Subcutaneous abdominal adipose tissue (tissue), 5 donors: ENCODE results near the gene EPB41L1.

Source experiments
- H3K27ac ChIP-seq: one replicate; pipeline ENCODE4 v1.7.0; 2013; ENCODE audit warnings: low read depth, mild to moderate bottlenecking, inconsistent platforms, low read length, moderate library complexity
- H3K27me3 ChIP-seq, 5 donors: one replicate each; pipeline ENCODE4 v1.7.0; 2013; ENCODE audit warnings: low read length in 5 of 5, inconsistent platforms in 1 of 5; ENCODE audit not compliant: control insufficient read depth in 5 of 5, insufficient read depth in 4 of 5
- H3K36me3 ChIP-seq, 5 donors: one replicate each; pipeline ENCODE4 v1.7.0; 2013; ENCODE audit warnings: low read length in 5 of 5; ENCODE audit not compliant: control insufficient read depth in 5 of 5, insufficient read depth in 5 of 5
- H3K4me1 ChIP-seq, 5 donors: one replicate each; pipeline ENCODE4 v1.7.0; 2013; ENCODE audit warnings: low read length in 5 of 5, mild to moderate bottlenecking in 3 of 5, moderate library complexity in 1 of 5; ENCODE audit not compliant: control insufficient read depth in 5 of 5, insufficient read depth in 5 of 5
- H3K4me3 ChIP-seq, 5 donors: one replicate each; pipeline ENCODE4 v1.7.0; 2013; ENCODE audit warnings: low read length in 5 of 5, low read depth in 1 of 5
- H3K9ac ChIP-seq, 5 donors: one replicate each; pipeline ENCODE4 v1.7.0; 2013; ENCODE audit warnings: low read length in 5 of 5, mild to moderate bottlenecking in 4 of 5, moderate library complexity in 3 of 5
- H3K9me3 ChIP-seq, 5 donors: one replicate each; pipeline ENCODE4 v1.7.0; 2013; ENCODE audit warnings: low read length in 5 of 5; ENCODE audit not compliant: control insufficient read depth in 5 of 5
- donor health status: healthy.
- donor health status: healthy.
- donor health status: healthy.
- donor health status: healthy.
- donor health status: healthy.

EPB41L1 gene

DNA sequence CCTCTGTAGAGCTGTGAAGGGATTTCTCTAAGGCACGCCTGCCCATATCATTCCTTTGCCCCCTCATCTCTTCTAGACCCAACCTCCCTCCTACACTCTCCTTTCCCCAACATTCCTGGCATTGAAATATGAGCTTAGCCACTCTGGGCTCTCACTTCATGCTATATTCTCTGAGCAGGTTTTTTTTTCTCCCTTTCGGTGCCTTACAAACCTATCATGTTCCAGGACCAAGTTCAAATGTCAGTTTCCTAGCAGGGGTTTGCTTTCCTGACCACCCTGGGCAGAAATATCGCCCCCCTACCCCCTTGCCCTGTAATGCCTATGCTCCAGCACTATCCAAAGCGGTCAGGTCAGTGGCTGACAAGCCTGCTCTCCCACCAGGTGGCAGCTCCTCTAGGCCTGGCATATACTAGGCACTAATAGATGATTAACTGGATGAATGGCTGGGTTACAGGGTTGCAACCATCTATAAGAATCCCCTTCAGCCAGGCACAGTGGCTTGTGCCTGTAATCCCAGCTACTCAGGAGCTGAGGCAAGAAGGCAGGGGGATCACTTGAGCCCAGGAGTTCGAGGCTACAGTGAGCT is 56.0 kb downstream of the EPB41L1 start:
- H3K27me3 ChIP-seq, result no peaks in the 10 kb centered on the region
- peaks cover 0 to 4% (median 0%) of the 10 kb centered on the region in 5 donors for H3K4me1 ChIP-seq
- peaks cover 0 to 97% (median 87%) of the 10 kb centered on the region in 5 donors for H3K36me3 ChIP-seq
- no peak overlapping the region for H3K4me3 ChIP-seq
- H3K9me3 ChIP-seq, result no peaks in the 10 kb centered on the region
- peak overlapping the region in 1 of 5 donors; percentile 5 for H3K9ac ChIP-seq
- no peak overlapping the region for H3K27ac ChIP-seq

DNA sequence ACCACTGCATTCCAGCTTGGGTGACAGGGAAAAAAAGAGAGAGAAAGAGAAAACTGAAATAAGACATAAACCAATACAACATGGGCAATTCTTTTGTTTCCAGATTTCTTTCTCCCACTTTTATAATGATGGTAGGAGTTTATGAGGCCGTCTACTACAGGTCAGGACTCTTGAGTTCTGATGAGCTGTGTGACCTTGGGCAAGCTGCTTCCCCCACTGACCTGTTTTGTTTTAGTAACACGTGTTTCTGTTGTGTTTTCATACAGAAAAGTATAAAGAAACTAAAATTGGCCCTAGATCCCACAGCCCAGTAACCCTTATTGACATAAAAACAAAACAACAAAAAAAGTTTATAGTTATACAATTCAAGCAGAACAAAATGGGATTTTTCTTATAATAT is 58.8 kb downstream of the EPB41L1 start:
- Histone ChIP-seq H3K27ac (no peak overlapping the region), H3K36me3 (peaks cover 0 to 96% (median 86%) of the 10 kb centered on the region in 5 donors), H3K4me3 (no peak overlapping the region), H3K9ac (no peak overlapping the region), H3K4me1 (peaks cover 0 to 5% (median 0%) of the 10 kb centered on the region in 5 donors), H3K27me3 (no peaks in the 10 kb centered on the region), H3K9me3 (no peaks in the 10 kb centered on the region)

DNA sequence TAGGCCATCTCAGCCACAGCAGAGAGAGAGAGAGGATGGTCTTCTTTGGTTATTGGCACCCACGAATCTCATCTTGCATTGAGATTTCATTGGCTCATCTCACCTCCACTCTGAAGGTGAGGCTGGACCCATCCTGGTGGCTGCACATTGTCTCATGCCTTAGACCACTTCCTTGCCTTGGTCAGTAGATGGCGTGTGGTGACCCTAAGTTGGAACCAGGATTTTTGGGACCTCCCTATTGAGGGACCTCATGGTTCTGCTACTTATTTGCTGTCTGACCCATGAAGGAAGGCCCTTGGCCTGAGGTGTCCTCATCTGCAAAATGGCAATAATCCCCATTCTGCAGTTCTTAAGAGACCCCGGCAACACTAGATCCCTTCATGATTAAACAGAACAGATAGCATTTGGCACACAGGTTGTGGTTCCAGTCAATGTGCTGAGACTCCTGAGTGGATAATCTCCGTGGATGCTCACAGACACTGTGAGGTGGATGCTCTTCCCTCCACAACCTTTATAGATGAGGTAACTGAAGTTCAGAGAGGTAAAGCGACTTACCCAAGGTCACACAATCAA is 60.2 kb downstream of the EPB41L1 start:
- no peaks in the 10 kb centered on the region for H3K9me3 ChIP-seq
- H3K4me3 ChIP-seq, result no peak overlapping the region
- H3K9ac ChIP-seq, result no peak overlapping the region
- no peak overlapping the region for H3K27ac ChIP-seq
- H3K4me1 ChIP-seq, result peaks cover 0 to 5% (median 0%) of the 10 kb centered on the region in 5 donors
- no peaks in the 10 kb centered on the region for H3K27me3 ChIP-seq
- H3K36me3 ChIP-seq, result peaks cover 0 to 96% (median 86%) of the 10 kb centered on the region in 5 donors

DNA sequence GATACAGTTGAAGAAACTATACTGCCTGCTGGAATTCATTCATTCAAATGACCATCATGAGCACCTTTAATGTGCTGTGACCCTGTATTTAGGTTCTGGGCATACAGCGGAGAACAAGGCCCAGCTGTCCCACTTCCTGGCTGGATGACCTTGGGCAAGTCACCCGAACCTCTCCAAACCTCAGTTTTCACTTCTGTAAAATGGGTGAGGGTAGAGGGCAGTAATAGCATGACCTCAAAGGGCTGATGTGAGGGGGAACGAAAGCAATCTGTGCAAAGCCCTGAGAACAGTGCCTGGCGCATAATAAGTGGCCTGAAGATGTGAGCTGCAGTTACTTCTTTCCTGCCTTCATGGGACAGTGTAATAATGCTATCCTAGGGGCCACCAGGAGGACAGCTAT is 61.2 kb downstream of the EPB41L1 start:
- H3K27ac ChIP-seq, result no peak overlapping the region
- no peak overlapping the region for H3K4me3 ChIP-seq
- no peak overlapping the region for H3K9ac ChIP-seq
- H3K4me1 ChIP-seq, result peaks cover 0 to 5% (median 0%) of the 10 kb centered on the region in 5 donors
- H3K9me3 ChIP-seq, result no peaks in the 10 kb centered on the region
- peaks cover 0 to 96% (median 86%) of the 10 kb centered on the region in 5 donors for H3K36me3 ChIP-seq
- H3K27me3 ChIP-seq, result no peaks in the 10 kb centered on the region

DNA sequence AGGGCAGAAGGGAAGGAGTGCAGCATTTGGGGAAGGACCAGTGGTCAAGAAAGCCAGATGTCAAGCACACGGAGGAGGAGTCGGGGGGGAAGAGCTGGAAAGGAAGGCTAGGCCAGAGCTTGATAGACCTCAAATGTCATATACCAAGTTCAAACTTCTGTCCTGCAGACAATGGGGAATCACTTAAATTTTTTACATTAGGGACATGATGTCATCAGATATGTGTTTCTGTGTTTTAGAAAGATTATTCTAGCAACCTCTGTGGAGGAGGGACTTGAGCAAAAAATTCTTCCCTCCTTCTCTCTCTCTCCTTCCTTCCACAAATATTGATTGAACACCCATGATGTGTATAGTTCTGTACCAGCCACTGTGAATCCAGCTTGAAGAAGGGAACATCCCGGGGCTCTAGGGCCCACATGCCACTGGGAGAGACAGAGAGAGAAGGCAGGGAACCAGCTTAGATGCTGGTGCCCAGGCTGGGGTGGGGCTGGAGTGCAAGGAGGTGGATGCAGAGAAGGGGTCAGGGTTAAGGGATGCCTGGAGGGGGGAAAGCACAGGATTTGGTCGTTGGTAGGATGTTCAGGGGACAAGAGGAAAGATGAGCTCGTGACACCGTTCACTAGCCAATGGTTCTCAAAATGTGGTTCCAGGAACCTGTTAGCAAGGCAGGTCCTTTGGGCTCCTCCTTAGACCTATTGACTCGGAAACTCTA is 61.9 kb downstream of the EPB41L1 start:
- Histone ChIP-seq H3K27ac (no peak overlapping the region), H3K9me3 (no peaks in the 10 kb centered on the region), H3K4me1 (peaks cover 0 to 5% (median 0%) of the 10 kb centered on the region in 5 donors), H3K9ac (no peak overlapping the region), H3K36me3 (peaks cover 0 to 97% (median 93%) of the 10 kb centered on the region in 5 donors), H3K27me3 (no peaks in the 10 kb centered on the region), H3K4me3 (no peak overlapping the region)

DNA sequence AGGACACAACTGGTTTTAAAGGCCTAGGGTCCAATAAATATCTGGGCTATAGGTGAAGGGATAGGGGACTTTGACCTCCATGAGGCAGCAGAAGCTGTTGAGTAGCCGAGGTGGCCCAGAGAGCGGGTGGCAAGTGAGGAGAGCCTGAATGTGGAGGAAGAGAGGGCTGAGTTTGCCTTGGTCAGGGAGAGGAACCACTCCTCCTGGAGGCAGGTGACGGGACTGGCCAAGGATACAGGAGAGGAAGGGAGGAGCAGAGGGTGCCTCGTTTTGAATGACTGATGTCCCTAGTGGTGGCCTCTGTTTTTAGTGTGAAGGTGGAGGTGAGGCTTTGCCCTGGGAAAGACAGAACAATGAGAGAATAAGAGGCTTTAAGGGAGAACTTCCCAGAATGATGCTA is 62.7 kb downstream of the EPB41L1 start:
- H3K36me3 ChIP-seq, result peaks cover 0 to 98% (median 93%) of the 10 kb centered on the region in 5 donors

DNA sequence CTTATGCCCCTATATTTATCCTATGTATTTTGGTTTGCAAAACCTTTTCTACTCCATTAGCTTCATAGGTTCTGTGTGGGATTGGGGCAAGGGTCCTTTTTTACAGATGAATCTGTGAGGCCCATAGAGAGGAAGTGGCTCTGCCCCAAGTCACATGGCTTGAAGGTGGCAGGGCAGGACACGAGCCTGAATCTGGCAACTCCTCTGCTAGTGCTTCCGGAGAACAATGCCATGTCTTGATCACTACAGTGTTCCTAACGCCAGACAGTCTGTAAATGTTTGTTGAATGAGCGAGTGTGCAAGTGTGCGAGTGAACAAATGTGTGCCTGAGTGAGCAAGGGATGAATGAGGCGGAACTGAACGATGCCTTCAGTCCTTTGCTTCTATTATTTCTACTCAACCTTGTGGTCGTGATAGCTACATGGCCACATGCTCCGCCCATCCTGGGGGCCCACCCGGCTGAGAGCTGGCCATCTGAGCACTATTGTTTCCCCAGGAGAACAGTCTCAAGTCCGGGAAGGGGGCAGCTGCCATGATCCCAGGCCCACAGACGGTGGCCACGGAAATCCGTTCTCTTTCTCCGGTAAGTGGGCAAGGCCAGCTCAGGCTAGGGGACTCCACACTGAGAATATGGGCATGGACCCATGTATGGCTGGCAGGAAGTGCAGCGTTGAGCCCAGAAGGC is 64.0 kb downstream of the EPB41L1 start:
- Histone ChIP-seq H3K27me3 (no peaks in the 10 kb centered on the region), H3K36me3 (peaks cover 0 to 98% (median 91%) of the 10 kb centered on the region in 5 donors), H3K9me3 (no peaks in the 10 kb centered on the region), H3K4me1 (peaks cover 0 to 5% (median 0%) of the 10 kb centered on the region in 5 donors), H3K4me3 (no peak overlapping the region), H3K27ac (no peak overlapping the region), H3K9ac (no peak overlapping the region)

More for the DNA sequence above, 62.7 kb downstream of the EPB41L1 start:
- H3K27me3 ChIP-seq, result no peaks in the 10 kb centered on the region
- H3K9me3 ChIP-seq, result no peaks in the 10 kb centered on the region
- no peak overlapping the region for H3K9ac ChIP-seq
- H3K27ac ChIP-seq, result no peak overlapping the region
- no peak overlapping the region for H3K4me3 ChIP-seq
- peaks cover 0 to 5% (median 0%) of the 10 kb centered on the region in 5 donors for H3K4me1 ChIP-seq

DNA sequence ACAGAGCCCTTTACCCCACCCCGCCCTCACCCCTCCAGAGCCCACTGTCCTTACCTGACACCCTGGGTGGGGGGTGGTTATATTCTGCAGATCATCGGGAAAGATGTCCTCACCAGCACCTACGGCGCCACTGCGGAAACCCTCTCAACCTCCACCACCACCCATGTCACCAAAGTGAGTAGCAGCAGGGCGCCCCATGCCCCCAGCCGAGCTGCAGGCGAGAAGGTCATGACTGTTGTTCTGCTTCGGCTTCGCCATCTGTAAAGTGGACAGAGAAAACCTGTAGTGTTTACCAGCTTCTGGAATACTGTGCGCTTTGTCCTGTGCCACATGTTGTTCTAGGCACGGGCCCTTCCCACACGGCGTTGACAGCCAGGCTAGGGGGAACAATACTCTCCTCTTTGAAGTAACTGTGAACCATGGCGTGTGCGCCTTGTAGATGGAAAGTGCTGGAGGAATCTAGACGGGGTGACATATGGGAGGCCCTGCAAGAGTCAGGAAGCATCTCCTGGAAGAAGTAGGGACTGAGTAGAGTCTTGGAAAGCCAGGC is 65.2 kb downstream of the EPB41L1 start:
- Histone ChIP-seq H3K27me3 (no peaks in the 10 kb centered on the region), H3K9ac (no peak overlapping the region), H3K9me3 (no peaks in the 10 kb centered on the region), H3K4me1 (peaks cover 0 to 5% (median 0%) of the 10 kb centered on the region in 5 donors), H3K27ac (no peak overlapping the region), H3K36me3 (peaks cover 0 to 92% (median 84%) of the 10 kb centered on the region in 5 donors), H3K4me3 (no peak overlapping the region)

DNA sequence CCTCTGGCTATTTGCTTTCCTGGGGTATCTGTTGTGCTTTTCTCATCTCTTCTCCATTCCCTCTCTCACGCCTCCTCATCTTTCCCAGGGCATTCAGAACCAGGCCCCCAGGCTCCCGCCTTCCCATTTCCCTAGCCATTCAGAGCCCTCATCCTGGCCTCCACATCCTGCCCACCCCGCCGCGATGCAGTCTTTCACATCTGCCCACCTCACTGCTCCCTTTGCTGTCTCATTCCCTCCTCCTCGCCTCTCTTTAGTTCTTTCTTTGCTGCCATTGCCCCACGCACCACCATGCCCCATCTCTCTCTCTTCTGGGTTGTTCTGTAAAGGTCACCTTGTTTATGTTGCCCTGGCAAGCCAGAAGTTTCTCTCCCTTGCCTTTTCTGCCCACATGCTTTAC is 71.1 kb downstream of the EPB41L1 start:
- peaks cover 16 to 91% (median 79%) of the 10 kb centered on the region in 5 donors for H3K36me3 ChIP-seq

More for the DNA sequence above, 71.1 kb downstream of the EPB41L1 start:
- Histone ChIP-seq H3K4me1 (peaks cover 0 to 1% (median 0%) of the 10 kb centered on the region in 5 donors), H3K9ac (no peak overlapping the region), H3K27me3 (no peaks in the 10 kb centered on the region), H3K27ac (no peak overlapping the region), H3K4me3 (no peak overlapping the region), H3K9me3 (no peaks in the 10 kb centered on the region)
